ENCODE measurements around the gene RET.

RET gene

DNA sequence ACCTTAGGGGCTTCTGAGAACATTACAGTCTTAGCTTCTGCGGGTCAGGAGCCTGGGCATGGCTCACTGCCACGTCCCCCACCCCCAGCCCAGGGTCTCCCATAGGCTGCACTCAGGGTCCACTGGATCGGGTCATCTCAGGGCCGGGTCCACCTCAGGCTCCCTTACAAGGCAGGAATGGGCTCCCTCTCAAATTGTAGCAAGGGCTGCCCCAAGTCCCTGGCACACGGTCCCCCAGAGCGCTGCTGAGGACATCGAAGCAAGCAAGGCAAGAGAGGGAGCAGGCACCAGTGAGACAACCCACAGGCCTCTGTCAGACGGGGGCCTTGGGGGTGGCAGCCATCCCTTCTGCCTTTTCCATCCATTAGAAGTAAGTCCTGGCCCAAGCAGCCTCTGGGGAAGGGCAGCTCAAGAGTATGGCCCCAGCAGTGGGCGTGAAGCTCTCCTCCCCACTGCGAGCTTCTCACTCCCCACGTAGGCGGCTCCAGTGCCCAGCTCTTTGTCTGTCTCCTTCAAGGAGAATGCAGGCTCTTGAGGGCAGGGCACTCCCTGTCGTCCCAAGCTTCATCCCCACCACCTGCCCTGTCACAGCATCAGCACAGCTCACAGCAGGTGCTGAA, 18.0 kb upstream of the RET start:
- no peaks in the 10 kb centered on the region for H3K79me2 ChIP-seq
- no peaks in the 10 kb centered on the region for H3K27me3 ChIP-seq (ENCODE audit: control insufficient read depth, insufficient read depth, low read length)
- no peak overlapping the region for H2AFZ ChIP-seq

DNA sequence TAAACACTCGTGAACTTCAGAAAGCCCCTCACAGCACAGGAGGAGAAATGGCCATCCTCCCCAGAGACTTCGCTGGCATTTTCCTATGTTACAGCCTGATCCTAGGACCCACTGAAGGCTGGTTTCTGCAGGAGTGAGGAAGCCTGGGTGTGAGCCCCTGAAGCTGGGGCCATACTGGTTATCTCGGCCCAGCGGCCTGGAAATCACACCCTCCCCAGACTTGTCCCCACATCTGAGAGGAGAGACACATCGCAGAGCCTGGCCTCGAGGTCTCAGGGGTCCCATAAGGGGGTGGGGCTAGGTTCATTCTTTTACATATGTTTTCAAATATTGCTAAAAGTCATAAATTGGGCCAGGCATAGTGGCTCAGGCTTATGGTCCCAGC, 17.5 kb upstream of the RET start:
- TF ChIP-seq CTCF (IDR thresholded peaks at IDR 0.05) = no peak

More for the DNA sequence above, 18.0 kb upstream of the RET start:
- no peaks in the 10 kb centered on the region for H3K9me3 ChIP-seq (ENCODE audit: control insufficient read depth, low read length)
- no peak overlapping the region for H3K4me3 ChIP-seq (ENCODE audit: low read depth, low read length)
- H3K4me1 ChIP-seq = peaks cover 17% of the 10 kb centered on the region
- no peaks in the 10 kb centered on the region for H3K36me3 ChIP-seq (ENCODE audit: control insufficient read depth, insufficient read depth, low read length)
- H3K27ac ChIP-seq = no peak overlapping the region
- no peak overlapping the region for H3K9ac ChIP-seq
- TF ChIP-seq CTCF (IDR thresholded peaks at IDR 0.05) = no peak
- H3K4me2 ChIP-seq (ENCODE audit: low read length) = no peak overlapping the region

DNA sequence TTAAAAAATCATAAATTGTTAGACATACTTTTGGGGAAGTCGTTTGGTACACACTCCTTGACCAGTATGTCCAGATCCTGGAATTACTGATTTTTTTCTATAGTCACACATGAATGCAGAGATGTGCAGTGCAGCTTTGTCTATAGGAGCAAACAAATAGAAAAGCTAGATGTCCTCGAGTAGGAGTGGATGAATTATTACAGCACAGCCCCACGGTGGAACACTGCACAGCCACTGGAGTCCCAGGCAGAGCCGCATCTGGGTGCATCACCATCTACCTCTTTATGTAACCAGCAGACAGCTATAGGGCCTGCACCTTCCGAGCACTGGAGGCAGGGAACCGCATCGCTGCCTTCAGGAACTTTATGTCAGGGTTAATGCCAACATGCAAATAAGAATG, 17.0 kb upstream of the RET start:
- Histone ChIP-seq H3K4me2 (ENCODE audit: low read length) (no peak overlapping the region), H2AFZ (no peak overlapping the region), H3K4me1 (peaks cover 17% of the 10 kb centered on the region), H3K9ac (no peak overlapping the region), H3K27me3 (ENCODE audit: control insufficient read depth, insufficient read depth, low read length) (no peaks in the 10 kb centered on the region), H3K4me3 (ENCODE audit: low read depth, low read length) (no peak overlapping the region), H3K79me2 (no peaks in the 10 kb centered on the region), H3K36me3 (ENCODE audit: control insufficient read depth, insufficient read depth, low read length) (no peaks in the 10 kb centered on the region), H3K9me3 (ENCODE audit: control insufficient read depth, low read length) (no peaks in the 10 kb centered on the region), H3K27ac (no peak overlapping the region)
- no peak for TF ChIP-seq CTCF (IDR thresholded peaks at IDR 0.05)

More for the DNA sequence above, 17.5 kb upstream of the RET start:
- H3K79me2 ChIP-seq = no peaks in the 10 kb centered on the region
- peaks cover 17% of the 10 kb centered on the region for H3K4me1 ChIP-seq
- no peak overlapping the region for H3K4me2 ChIP-seq (ENCODE audit: low read length)
- H3K9ac ChIP-seq = no peak overlapping the region
- no peak overlapping the region for H2AFZ ChIP-seq
- no peak overlapping the region for H3K4me3 ChIP-seq (ENCODE audit: low read depth, low read length)
- H3K27ac ChIP-seq = no peak overlapping the region
- no peaks in the 10 kb centered on the region for H3K36me3 ChIP-seq (ENCODE audit: control insufficient read depth, insufficient read depth, low read length)
- H3K9me3 ChIP-seq (ENCODE audit: control insufficient read depth, low read length) = no peaks in the 10 kb centered on the region
- H3K27me3 ChIP-seq (ENCODE audit: control insufficient read depth, insufficient read depth, low read length) = no peaks in the 10 kb centered on the region

DNA sequence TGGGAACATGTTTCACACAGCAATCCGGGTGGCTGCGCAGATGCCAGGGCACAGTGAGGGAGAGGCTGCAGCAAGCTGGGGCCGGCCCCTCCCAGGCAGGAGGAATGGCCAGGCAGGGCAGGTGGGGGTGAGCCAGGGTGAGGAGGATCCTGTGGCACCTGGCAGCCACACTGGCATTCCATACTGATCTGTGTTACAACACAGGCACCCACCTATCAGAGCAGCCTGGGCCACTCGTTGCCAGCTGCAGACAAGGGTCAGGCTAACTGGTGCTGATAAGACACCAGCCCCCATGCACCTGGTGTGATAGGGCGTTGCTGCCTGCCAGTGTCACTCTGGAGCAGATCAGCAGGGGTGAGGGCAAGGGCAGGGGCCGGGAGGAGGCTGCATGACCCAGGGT, 16.6 kb upstream of the RET start:
- Histone ChIP-seq H3K27me3 (ENCODE audit: control insufficient read depth, insufficient read depth, low read length) (no peaks in the 10 kb centered on the region), H3K4me3 (ENCODE audit: low read depth, low read length) (no peak overlapping the region), H3K4me2 (ENCODE audit: low read length) (no peak overlapping the region), H3K36me3 (ENCODE audit: control insufficient read depth, insufficient read depth, low read length) (no peaks in the 10 kb centered on the region), H3K79me2 (no peaks in the 10 kb centered on the region), H3K9me3 (ENCODE audit: control insufficient read depth, low read length) (no peaks in the 10 kb centered on the region), H2AFZ (no peak overlapping the region), H3K9ac (no peak overlapping the region), H3K4me1 (peaks cover 17% of the 10 kb centered on the region), H3K27ac (no peak overlapping the region)
- TF ChIP-seq CTCF (IDR thresholded peaks at IDR 0.05) = no peak

DNA sequence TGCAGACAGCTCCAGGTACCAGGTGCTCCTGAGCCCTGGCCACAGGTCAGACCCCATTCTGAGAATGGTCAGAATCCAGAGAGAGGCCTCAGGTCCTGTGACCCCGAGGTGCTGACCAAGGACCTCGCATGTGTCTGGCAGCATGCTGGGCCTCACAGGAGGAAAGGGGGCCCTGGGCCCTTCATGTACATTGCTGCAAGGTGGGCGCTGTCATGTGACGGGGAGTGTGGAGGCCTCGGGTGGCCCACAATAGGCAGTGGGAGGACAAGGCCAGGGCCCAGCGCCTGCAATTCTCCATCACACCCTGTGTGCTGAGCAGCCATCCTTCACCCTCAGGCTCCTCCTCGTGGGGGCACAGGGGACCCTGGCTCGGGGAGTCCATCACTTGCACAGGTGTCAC, 15.5 kb upstream of the RET start:
- H3K4me2 ChIP-seq (ENCODE audit: low read length) = no peak overlapping the region
- TF ChIP-seq CTCF (IDR thresholded peaks at IDR 0.05) = no peak
- peaks cover 15% of the 10 kb centered on the region for H3K4me1 ChIP-seq
- no peak overlapping the region for H3K9ac ChIP-seq
- H3K27ac ChIP-seq = no peak overlapping the region
- no peak overlapping the region for H2AFZ ChIP-seq
- H3K27me3 ChIP-seq (ENCODE audit: control insufficient read depth, insufficient read depth, low read length) = no peaks in the 10 kb centered on the region
- no peaks in the 10 kb centered on the region for H3K36me3 ChIP-seq (ENCODE audit: control insufficient read depth, insufficient read depth, low read length)
- no peaks in the 10 kb centered on the region for H3K79me2 ChIP-seq
- H3K9me3 ChIP-seq (ENCODE audit: control insufficient read depth, low read length) = no peaks in the 10 kb centered on the region
- no peak overlapping the region for H3K4me3 ChIP-seq (ENCODE audit: low read depth, low read length)
